Measurements from ENCODE around the gene SCYGR3. TPM values are rescaled to one million over a fixed set of nuclear protein-coding genes. Genes with fewer than 3 reads are reported as not detected.

The SCYGR3 gene, protein sequence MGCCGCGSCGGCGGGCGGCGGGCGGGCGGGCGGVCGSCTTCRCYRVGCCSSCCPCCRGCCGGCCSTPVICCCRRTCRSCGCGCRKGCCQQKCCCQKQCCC
- not detected in 2 replicates for total RNA-seq

DNA sequence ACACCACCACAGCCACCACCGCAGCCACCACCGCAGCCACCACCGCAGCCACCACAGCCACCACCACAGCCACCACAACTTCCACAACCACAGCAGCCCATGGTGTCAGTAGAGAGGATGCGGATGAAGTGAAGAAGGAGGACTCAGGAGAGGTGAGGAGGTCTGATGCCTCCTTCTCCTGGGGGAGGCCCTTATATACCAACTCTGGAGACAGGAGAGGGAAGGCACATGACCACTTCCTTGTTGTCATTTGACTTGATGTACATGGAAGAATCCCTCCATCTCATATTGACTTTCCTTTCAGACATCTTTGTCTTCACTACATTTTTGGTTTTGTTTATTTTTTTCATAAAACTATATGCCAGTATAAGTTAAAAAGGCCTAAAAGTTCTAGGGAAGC, at the start of gene SCYGR3:
TSS of gene SCYGR3 (minus strand) at position 101 of the 400 bp plus-strand sequence. CDS start at position 101, 0 bp downstream.

DNA sequence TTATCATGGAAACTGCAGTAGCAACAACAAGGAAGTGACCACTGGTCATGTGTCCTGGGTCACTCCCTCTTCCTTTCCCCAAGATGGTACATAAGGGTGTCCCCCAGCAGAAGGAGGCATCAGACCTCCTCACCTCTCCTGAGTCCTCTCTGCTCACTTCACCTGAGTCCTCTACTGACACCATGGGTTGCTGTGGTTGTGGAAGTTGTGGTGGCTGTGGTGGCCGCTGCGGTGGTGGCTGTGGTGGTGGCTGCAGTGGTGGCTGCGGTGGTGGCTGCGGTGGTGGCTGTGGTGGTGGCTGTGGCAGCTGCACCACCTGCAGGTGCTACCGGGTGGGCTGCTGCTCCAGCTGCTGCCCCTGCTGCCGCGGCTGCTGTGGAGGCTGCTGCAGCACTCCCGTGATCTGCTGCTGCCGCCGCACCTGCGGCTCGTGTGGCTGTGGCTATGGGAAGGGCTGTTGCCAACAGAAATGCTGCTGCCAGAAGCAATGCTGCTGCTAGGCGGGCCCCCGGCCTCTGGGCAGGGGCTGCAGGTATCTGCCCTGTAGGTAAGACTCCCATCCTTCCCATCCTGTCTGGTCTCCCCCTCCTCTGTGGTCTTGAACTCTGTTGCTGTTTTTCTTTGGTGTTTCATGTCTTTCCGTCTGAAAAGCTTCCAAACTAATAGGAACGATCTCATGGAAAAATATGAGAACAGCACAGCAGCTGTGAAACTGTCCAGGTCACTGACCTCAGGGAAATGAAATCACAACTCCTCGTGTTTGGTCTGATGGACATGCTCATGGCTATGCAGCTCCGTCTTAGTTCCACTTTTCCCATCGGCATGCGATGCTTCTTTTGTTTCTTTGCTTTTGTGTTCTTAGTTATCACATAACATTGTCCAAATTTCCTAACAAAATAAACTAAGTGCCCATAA, 2.9 kb upstream of the SCYGR3 start, which contains the start of gene SCYGR4:
TSS of gene SCYGR4 (plus strand) at position 183 of the 915 bp plus-strand sequence. CDS start at position 183, 0 bp downstream.

DNA sequence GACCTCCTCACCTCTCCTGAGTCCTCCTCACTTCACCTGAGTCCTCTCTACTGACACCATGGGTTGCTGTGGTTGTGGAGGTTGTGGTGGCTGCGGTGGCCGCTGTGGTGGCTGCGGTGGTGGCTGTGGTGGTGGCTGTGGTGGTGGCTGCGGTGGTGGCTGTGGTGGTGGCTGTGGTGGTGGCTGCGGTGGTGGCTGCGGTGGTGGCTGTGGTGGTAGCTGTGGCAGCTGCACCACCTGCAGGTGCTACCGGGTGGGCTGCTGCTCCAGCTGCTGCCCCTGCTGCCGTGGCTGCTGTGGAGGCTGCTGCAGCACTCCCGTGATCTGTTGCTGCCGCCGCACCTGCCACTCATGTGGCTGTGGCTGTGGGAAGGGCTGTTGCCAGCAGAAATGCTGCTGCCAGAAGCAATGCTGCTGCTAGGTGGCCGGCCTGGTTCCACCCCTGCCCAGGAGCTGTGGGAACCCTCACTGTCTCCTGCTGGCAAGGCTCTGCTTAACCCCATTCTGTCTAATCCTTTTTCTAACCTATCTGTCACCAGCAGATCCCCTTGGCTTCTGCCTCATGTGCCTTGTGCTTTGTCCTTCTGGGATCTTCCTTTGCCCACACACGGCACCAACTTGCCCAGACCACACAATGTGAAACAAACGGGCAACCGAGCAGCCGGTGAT, 15.7 kb downstream of the SCYGR3 start, which contains the start of gene SCYGR2:
TSS of gene SCYGR2 (plus strand) at position 59 of the 669 bp plus-strand sequence. CDS start at position 59, 0 bp downstream.

Other genes starting within 250 kb of the SCYGR3 start
- gene TM4SF20, start 235.5 kb downstream of the SCYGR3 start, total RNA-seq, result not detected in 2 replicates
- gene SCYGR1, start 226.9 kb downstream of the SCYGR3 start, total RNA-seq, result not detected in 2 replicates
- gene AGFG1, start 142.7 kb downstream of the SCYGR3 start, total RNA-seq, result 85.0 and 130 TPM in 2 replicates
- gene SCYGR2, start 15.9 kb downstream of the SCYGR3 start, total RNA-seq, result not detected in 2 replicates
- gene SCYGR4, start 2.7 kb upstream of the SCYGR3 start, total RNA-seq, result not detected in 2 replicates
- gene SCYGR5, start 52.0 kb upstream of the SCYGR3 start, total RNA-seq, result not detected in 2 replicates
- gene SLC19A3, start 103.2 kb upstream of the SCYGR3 start, total RNA-seq, result 0.40 and 0.86 TPM in 2 replicates
- gene SCYGR6, start 109.9 kb upstream of the SCYGR3 start, total RNA-seq, result not detected in 2 replicates
- gene SCYGR7, start 113.5 kb upstream of the SCYGR3 start, total RNA-seq, result not detected in 2 replicates
- not detected in 2 replicates for gene SCYGR8, start 131.1 kb upstream of the SCYGR3 start, total RNA-seq
- 0.22 TPM in 1 of 2 replicates, not detected in the other for gene CCL20, start 199.0 kb upstream of the SCYGR3 start, total RNA-seq